Measurements from ENCODE around the gene HOXA7.

The HOXA7 gene

DNA sequence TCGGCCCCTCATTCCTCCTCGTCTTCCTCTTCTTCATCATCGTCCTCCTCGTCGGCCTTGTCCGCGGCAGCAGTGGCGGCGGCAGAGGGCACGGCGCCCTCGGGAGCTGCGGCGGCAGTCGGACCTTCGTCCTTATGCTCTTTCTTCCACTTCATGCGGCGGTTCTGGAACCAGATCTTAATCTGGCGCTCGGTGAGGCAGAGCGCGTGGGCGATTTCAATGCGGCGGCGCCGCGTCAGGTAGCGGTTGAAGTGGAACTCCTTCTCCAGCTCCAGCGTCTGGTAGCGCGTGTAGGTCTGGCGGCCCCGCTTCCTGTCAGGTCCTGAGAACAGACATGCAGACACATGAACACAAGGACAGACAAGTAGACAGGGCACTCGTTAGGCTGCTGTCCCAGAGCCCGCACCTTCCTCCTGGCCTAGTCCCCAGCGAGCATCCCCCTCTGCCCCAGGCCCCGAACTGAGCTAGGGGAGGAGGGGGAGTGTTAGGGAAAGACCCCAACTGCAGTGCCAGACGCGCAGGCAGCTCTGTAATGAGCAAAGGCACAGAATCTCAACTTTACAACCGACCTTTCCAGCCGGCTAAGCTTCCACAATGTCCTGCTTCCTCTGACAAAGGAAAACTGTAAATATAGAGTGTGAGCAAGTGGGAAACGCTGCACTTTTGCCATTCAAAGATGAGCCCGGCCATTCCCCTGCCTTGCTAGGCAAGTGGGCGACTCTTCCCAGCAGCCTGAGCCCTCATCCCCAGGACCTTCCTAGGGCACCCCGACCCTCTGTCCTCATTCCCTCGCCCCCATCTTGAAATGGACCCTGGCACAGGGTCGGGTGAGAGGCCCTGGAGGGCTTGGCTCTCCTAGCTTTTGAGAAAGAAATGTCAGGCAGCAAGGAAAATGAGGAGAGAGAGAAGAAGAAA is 1.3 kb downstream of the HOXA7 start:
- peak; percentile 68 for DNase-seq (ENCODE audit: low read depth)
- H3K4me3 ChIP-seq (ENCODE audit: low read length), result no peak overlapping the region
- no peak for TF ChIP-seq CTCF (IDR thresholded peaks at IDR 0.05; ENCODE audit: insufficient read depth, low read depth, low read length, missing control alignments)

DNA sequence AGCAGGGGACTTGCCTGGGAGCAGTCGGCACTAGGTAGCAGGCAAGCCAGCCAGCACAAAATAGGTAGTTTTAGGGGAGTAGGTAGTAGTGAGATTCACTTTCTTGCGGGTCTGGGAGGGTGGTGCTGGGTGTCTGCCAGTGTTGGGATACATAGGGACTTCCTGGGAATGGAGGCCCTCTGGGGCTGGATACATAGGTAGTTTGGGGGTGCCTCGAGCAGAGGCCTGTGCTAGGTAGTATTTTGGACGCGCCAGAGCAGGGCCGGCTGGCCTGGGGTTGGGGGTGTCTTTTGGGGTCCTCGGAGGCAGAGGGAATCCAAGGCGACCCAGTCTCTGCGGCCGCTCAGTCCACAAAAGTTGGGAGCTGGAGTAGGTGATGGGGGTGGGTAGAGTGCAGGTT is 2.1 kb downstream of the HOXA7 start:
- TF ChIP-seq CTCF (IDR thresholded peaks at IDR 0.05; ENCODE audit: insufficient read depth, low read depth, low read length, missing control alignments), result no peak
- no peak for DNase-seq (ENCODE audit: low read depth)
- no peak overlapping the region for H3K4me3 ChIP-seq (ENCODE audit: low read length)

DNA sequence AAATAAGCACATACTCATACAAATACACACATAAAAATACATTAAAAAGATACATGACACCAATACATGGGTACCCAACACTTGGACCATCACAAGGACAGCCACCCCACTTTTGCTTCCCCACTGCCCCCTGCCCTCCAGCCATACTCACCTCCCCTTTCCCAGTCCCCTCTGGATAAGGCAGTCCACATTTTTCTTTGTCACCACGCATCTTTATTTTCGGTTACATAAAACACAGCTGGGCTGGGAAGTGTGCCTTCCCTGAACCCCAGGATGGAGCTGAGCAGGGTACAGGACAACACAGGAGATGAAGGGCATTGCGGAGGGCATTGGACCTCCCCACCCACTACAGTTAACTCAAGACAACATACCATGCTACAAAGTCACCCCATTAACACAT is 2.9 kb downstream of the HOXA7 start:
- no peak overlapping the region for H3K4me3 ChIP-seq (ENCODE audit: low read length)
- no peak for TF ChIP-seq CTCF (IDR thresholded peaks at IDR 0.05; ENCODE audit: insufficient read depth, low read depth, low read length, missing control alignments)
- DNase-seq (ENCODE audit: low read depth), result no peak

DNA sequence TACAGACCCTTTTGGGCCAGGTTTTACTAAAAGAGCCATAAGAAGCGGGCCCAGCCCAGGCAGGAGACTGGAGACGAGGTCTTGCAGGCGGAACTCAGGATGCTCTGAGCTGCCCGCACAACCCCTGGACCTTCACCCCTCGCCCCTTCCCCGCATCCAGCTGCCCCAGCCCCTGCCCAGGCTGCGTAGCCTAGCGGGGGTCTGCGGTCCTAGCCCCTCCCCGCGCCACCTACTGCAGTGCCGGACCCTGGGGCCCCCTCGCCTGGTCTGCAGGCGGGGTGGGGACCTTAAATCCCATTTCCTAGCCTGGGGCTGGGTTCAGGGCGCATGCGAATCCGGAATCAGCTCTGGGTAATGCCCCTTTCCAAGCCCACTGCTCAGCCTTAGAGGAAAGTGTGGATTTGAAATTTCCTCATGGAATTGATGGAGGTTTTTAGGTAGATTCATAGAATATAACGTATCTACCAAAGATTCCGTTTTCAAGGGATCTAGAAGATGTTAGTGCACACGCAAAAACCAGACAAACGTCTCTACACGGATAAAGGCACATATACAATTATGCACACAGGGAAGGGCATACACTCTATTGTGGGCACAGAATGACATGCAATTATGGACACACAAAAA is 3.5 kb downstream of the HOXA7 start:
- TF ChIP-seq CTCF (IDR thresholded peaks at IDR 0.05; ENCODE audit: insufficient read depth, low read depth, low read length, missing control alignments), result no peak
- H3K4me3 ChIP-seq (ENCODE audit: low read length), result no peak overlapping the region
- DNase-seq (ENCODE audit: low read depth), result no peak

GRCh38 chr7:27151931-27152815 is 4.3 kb downstream of the HOXA7 start, which contains the start of gene HOXA3:
Gene HOXA3, minus strand, starts transcription at chr7:27152583. Its CDS starts 41,943 bp downstream, at chr7:27110640.
- H3K4me3 ChIP-seq (ENCODE audit: low read length), result peak within 1 kb of the TSS; percentile 13
- no peak for DNase-seq (ENCODE audit: low read depth)
- no peak for TF ChIP-seq CTCF (IDR thresholded peaks at IDR 0.05; ENCODE audit: insufficient read depth, low read depth, low read length, missing control alignments)

- no peak for TF ChIP-seq CTCF (IDR thresholded peaks at IDR 0.05; ENCODE audit: insufficient read depth, low read depth, low read length, missing control alignments)
- no peak for DNase-seq (ENCODE audit: low read depth)
Observed at GRCh38 chr7:27151341-27151930, 5.0 kb downstream of the HOXA7 start.

More at GRCh38 chr7:27151341-27151930, 5.0 kb downstream of the HOXA7 start:
- H3K4me3 ChIP-seq (ENCODE audit: low read length), result peak overlapping the region; percentile 25

Data from epithelial cell of esophagus (primary cell).